Lower leg skin (tissue), 3 donors: ENCODE measurements around the gene RTL10.

ENCODE experiments used
- POLR2A ChIP-seq, 2 donors: fragments of 450-650 bp; IDR thresholded peaks; one replicate each; pipeline ENCODE4 v1.6.1; 2016 to 2017; ENCODE audit warnings: antibody characterized with exemption in 2 of 2, mild to moderate bottlenecking in 1 of 2, moderate library complexity in 1 of 2
- TF ChIP-seq, protein P1 (sequence below), 3 donors: fragments of 450-650 bp; IDR thresholded peaks; one replicate each; pipeline ENCODE4 v1.5.1; 2016; ENCODE audit warnings: antibody characterized with exemption in 3 of 3, mild to moderate bottlenecking in 3 of 3, moderate library complexity in 2 of 3

DNA sequence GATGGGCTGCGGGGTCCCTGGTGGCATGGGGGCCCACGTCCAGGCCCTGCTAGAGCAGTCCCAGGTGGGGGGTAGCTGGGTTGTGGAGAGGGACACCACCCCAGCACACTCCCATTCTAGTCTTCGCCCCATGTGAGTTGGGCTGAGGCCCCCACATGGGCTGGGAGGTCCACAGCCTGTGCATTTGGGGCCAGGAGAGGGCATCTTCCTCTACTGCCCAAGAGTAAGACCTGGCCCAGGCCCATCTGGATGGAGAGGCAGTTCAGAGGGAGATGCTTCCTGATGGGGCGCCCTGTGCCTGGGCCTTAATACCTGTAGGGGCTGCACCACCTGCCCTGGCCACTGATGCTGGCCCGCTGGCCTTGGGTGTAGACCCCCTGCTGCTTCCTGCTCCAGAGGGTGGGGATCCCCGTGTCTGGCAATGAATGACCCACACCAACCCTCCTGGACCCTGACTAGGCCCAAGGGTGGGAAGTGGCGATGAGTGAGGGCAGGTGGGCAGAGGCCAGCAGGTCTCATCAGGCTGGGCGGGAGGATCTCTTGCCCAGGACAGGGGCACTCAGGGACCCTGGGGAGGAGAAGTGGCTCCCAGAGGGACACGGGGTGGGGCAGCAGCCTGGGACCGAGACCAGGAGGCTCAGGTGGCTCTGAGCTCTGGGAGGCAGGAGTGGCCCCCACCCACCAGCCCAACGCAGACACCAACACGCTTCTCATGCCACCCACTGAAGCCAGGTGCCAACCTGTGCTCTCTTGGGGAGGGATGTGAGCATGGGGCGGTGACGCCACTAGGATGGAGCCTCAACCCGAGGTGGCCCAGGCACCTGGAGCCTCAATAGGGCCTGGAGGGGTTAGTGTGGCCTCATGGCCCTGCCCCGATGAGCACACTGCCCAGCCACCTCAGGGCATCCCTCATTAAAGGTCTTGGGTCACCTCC is 17.4 kb upstream of the RTL10 start:
- TF ChIP-seq, protein P1, sequence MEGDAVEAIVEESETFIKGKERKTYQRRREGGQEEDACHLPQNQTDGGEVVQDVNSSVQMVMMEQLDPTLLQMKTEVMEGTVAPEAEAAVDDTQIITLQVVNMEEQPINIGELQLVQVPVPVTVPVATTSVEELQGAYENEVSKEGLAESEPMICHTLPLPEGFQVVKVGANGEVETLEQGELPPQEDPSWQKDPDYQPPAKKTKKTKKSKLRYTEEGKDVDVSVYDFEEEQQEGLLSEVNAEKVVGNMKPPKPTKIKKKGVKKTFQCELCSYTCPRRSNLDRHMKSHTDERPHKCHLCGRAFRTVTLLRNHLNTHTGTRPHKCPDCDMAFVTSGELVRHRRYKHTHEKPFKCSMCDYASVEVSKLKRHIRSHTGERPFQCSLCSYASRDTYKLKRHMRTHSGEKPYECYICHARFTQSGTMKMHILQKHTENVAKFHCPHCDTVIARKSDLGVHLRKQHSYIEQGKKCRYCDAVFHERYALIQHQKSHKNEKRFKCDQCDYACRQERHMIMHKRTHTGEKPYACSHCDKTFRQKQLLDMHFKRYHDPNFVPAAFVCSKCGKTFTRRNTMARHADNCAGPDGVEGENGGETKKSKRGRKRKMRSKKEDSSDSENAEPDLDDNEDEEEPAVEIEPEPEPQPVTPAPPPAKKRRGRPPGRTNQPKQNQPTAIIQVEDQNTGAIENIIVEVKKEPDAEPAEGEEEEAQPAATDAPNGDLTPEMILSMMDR (IDR thresholded peaks at IDR 0.05): no peak
- TF ChIP-seq POLR2A (IDR thresholded peaks at IDR 0.05): no peak
